ENCODE data around the gene UBL4B. TPM values are rescaled to one million over a fixed set of nuclear protein-coding genes. Genes with fewer than 3 reads are reported as not detected.

Gene UBL4B
- polyA plus RNA-seq, 1 donor (not counting 4 experiments of a cell fraction or from before 2014, with no cell fraction given), result not detected

DNA sequence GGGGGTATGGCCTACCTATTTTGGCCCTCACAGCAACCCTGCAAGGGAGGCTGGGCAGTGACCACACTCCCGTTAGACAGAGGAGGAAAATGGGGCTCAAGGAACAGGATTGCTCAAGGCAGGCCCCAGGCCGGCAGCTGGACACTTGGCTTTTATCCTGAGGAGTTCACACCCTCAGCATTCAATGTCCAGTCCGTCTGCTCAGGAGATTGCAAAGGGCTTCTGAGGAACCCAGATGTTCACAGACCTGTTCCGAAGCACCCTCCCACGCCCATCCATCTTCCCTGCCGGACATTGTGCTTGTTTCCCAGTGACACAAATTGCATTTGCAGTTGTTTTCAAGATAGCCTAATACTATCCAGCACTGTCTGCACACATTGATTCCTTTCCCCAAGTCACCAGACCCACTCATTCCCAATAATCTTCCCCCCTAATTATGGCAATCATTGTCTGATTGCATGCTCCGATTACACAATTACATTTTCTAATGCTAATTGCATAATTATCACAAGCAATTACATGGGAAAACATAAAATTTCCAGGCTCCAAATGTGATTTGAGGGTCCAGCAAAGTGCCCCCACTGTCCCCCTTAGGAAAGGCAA lies 4.3 kb upstream of the UBL4B start:
- DNase-seq (ENCODE audit: low read depth, low spot score) (no peak), FAIRE-seq (no peak)
- Histone ChIP-seq H3K9me3 (ENCODE audit: control insufficient read depth, low read depth, low read length) (no peaks in the 10 kb centered on the region), H3K9me1 (ENCODE audit: control insufficient read depth, extremely low read depth, insufficient read depth, low read length) (no peaks in the 10 kb centered on the region), H3K4me2 (ENCODE audit: control insufficient read depth, extremely low read depth, insufficient read depth, low read depth, low read length) (no peak overlapping the region), H3K36me3 (ENCODE audit: control insufficient read depth in 2 of 2, extremely low read depth in 1 of 2, insufficient read depth in 2 of 2, low read length in 2 of 2) (no peaks in the 10 kb centered on the region), H3K9ac (ENCODE audit: control insufficient read depth, extremely low read depth, insufficient read depth, low read length) (no peak overlapping the region), H3K79me2 (ENCODE audit: control insufficient read depth, insufficient read depth, low read length) (no peaks in the 10 kb centered on the region), H3K4me3 (ENCODE audit: control insufficient read depth in 2 of 3, extremely low read depth in 1 of 3, insufficient read depth in 2 of 3, low read depth in 1 of 3, low read length in 3 of 3) (no peak overlapping the region), H3K27ac (ENCODE audit: control insufficient read depth, insufficient read depth, low read length) (no peak overlapping the region), H2AFZ (ENCODE audit: control insufficient read depth, low read length) (no peak overlapping the region), H3K4me1 (ENCODE audit: control insufficient read depth, extremely low read depth, insufficient read depth, low read length) (no peaks in the 10 kb centered on the region), H3K27me3 (ENCODE audit: control insufficient read depth, extremely low read depth, insufficient read depth, low read length) (peaks cover 23% of the 10 kb centered on the region), H4K20me1 (ENCODE audit: control insufficient read depth, extremely low read depth, insufficient read depth, low read length) (peaks cover 1% of the 10 kb centered on the region)
- dilution Hi-C loops (cut with MboI; ENCODE audit: extremely low pct_ligation_motif_present, low sequenced_read_pairs), result no loop called here
- TF ChIP-seq EZH2 (IDR thresholded peaks at IDR 0.05; ENCODE audit: low read length), result no peak
- TF ChIP-seq, protein P1, sequence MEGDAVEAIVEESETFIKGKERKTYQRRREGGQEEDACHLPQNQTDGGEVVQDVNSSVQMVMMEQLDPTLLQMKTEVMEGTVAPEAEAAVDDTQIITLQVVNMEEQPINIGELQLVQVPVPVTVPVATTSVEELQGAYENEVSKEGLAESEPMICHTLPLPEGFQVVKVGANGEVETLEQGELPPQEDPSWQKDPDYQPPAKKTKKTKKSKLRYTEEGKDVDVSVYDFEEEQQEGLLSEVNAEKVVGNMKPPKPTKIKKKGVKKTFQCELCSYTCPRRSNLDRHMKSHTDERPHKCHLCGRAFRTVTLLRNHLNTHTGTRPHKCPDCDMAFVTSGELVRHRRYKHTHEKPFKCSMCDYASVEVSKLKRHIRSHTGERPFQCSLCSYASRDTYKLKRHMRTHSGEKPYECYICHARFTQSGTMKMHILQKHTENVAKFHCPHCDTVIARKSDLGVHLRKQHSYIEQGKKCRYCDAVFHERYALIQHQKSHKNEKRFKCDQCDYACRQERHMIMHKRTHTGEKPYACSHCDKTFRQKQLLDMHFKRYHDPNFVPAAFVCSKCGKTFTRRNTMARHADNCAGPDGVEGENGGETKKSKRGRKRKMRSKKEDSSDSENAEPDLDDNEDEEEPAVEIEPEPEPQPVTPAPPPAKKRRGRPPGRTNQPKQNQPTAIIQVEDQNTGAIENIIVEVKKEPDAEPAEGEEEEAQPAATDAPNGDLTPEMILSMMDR (optimal IDR thresholded peaks at IDR 0.05 in 1 of 3, IDR thresholded peaks at IDR 0.05 in 1 of 3, conservative IDR thresholded peaks at IDR 0.05 in 1 of 3; ENCODE audit: extremely low read depth in 1 of 3, insufficient read depth in 2 of 3, low read length in 3 of 3), result no peak

DNA sequence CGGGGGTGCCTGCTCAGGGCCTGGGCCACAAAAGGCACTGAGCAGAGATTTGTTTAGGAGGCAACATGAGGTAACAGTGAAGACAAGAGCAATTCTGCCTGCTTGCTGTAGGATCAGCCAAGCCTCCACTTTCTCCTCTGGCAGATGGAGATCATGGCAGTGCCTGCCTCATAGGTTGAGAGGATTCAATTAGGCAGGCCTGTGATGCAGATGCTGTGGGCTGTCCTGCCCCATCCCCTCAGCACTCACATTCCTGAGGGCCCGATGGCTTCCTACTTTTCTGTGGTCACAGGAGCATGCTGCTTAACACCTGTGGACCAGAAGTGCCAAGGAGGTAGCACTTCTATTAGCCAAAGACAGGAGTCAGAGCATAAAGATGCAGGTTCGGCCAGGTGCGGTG lies 1.2 kb upstream of the UBL4B start:
- Histone ChIP-seq H3K9me1 (ENCODE audit: control insufficient read depth, extremely low read depth, insufficient read depth, low read length) (no peaks in the 10 kb centered on the region), H3K27ac (ENCODE audit: control insufficient read depth, insufficient read depth, low read length) (no peak overlapping the region), H3K4me2 (ENCODE audit: control insufficient read depth, extremely low read depth, insufficient read depth, low read depth, low read length) (no peak overlapping the region), H3K27me3 (ENCODE audit: control insufficient read depth, extremely low read depth, insufficient read depth, low read length) (peaks cover 40% of the 10 kb centered on the region), H2AFZ (ENCODE audit: control insufficient read depth, low read length) (no peak overlapping the region), H4K20me1 (ENCODE audit: control insufficient read depth, extremely low read depth, insufficient read depth, low read length) (no peaks in the 10 kb centered on the region), H3K9ac (ENCODE audit: control insufficient read depth, extremely low read depth, insufficient read depth, low read length) (no peak overlapping the region), H3K4me3 (ENCODE audit: control insufficient read depth in 2 of 3, extremely low read depth in 1 of 3, insufficient read depth in 2 of 3, low read depth in 1 of 3, low read length in 3 of 3) (no peak overlapping the region), H3K36me3 (ENCODE audit: control insufficient read depth in 2 of 2, extremely low read depth in 1 of 2, insufficient read depth in 2 of 2, low read length in 2 of 2) (no peaks in the 10 kb centered on the region), H3K4me1 (ENCODE audit: control insufficient read depth, extremely low read depth, insufficient read depth, low read length) (no peaks in the 10 kb centered on the region), H3K79me2 (ENCODE audit: control insufficient read depth, insufficient read depth, low read length) (no peaks in the 10 kb centered on the region), H3K9me3 (ENCODE audit: control insufficient read depth, low read depth, low read length) (no peaks in the 10 kb centered on the region)
- TF ChIP-seq, protein P1 (optimal IDR thresholded peaks at IDR 0.05 in 1 of 3, IDR thresholded peaks at IDR 0.05 in 1 of 3, conservative IDR thresholded peaks at IDR 0.05 in 1 of 3; ENCODE audit: extremely low read depth in 1 of 3, insufficient read depth in 2 of 3, low read length in 3 of 3), result no peak
- no peak for TF ChIP-seq EZH2 (IDR thresholded peaks at IDR 0.05; ENCODE audit: low read length)
- FAIRE-seq (no peak), DNase-seq (ENCODE audit: low read depth, low spot score) (no peak)
- dilution Hi-C loops (cut with MboI; ENCODE audit: extremely low pct_ligation_motif_present, low sequenced_read_pairs), result no loop called here

Measured in keratinocyte (primary cell).